ENCODE measurements around the gene RPRD1B. TPM values are rescaled to one million over a fixed set of nuclear protein-coding genes. Genes with fewer than 3 reads are reported as not detected.

Gene RPRD1B
- total and polyA plus RNA-seq, 2 of the 8 experiments (the other 6 are each of a cell fraction or from before 2014, with no cell fraction given), result 10.3 to 20.9 TPM

GRCh38 chr20:38018385-38018784 is 15.2 kb upstream of the RPRD1B start:
- Histone ChIP-seq H3K23me2 (ENCODE audit: low read depth, low read length) (no peaks in the 10 kb centered on the region), H4K5ac (ENCODE audit: insufficient read length, low read depth, low read length) (no peak overlapping the region), H3K27ac (ENCODE audit: low read depth, low read length) (no peak overlapping the region), H2BK12ac (ENCODE audit: low read depth, low read length) (no peak overlapping the region), H2AFZ (ENCODE audit: low read length) (no peak overlapping the region), H2AK5ac (ENCODE audit: low read depth, low read length) (no peak overlapping the region), H3K56ac (replicated peaks; ENCODE audit: insufficient read length, low read depth, low read length) (no peak overlapping the region), H3K9me3 (ENCODE audit: insufficient read depth in 2 of 2, low read depth in 1 of 2, low read length in 1 of 2) (peaks cover 8 to 12% of the 10 kb centered on the region in 2 experiments), H3K27me3 (replicated peaks in 1 of 4; ENCODE audit: control insufficient read depth in 3 of 4, extremely low read depth in 1 of 4, insufficient read depth in 3 of 4, low read length in 3 of 4) (no peaks in the 10 kb centered on the region), H4K8ac (ENCODE audit: extremely low read depth, insufficient read depth, low read length) (no peak overlapping the region), H3K4me3 (ENCODE audit: extremely low read depth in 1 of 4, insufficient read depth in 2 of 4, low read depth in 3 of 4, low read length in 4 of 4) (no peak overlapping the region), H4K20me1 (replicated peaks in 1 of 2; ENCODE audit: control insufficient read depth in 1 of 2, insufficient read depth in 2 of 2, low read length in 2 of 2) (peaks cover 2 to 7% of the 10 kb centered on the region in 2 experiments), H4K91ac (replicated peaks; ENCODE audit: insufficient read length, low read length) (no peak overlapping the region), H3K36me3 (ENCODE audit: control insufficient read depth in 2 of 4, insufficient read depth in 4 of 4, low read length in 3 of 4) (peaks cover 6 to 33% (median 24%) of the 10 kb centered on the region in 4 experiments), H3K18ac (ENCODE audit: extremely low read depth, low read length) (no peak overlapping the region), H2BK15ac (ENCODE audit: low read length) (no peak overlapping the region), H3K4me2 (ENCODE audit: insufficient read depth in 1 of 2, low read depth in 2 of 2, low read length in 2 of 2) (no peak overlapping the region), H3K4ac (replicated peaks; ENCODE audit: insufficient read length, low read depth, low read length) (no peak overlapping the region), H3K79me1 (ENCODE audit: low read depth, low read length) (peaks cover 5% of the 10 kb centered on the region; the same call in 1 of the 2 replicates), H3K4me1 (replicated peaks in 1 of 4; ENCODE audit: control insufficient read depth in 3 of 4, insufficient read depth in 4 of 4, low read length in 3 of 4) (no peaks in the 10 kb centered on the region), H3K23ac (ENCODE audit: insufficient read length) (no peak overlapping the region), H2BK120ac (replicated peaks; ENCODE audit: low read depth, low read length) (no peak overlapping the region), H2BK5ac (ENCODE audit: low read depth, low read length) (no peak overlapping the region), H2BK20ac (ENCODE audit: low read length) (no peak overlapping the region), H3K14ac (ENCODE audit: insufficient read length) (no peak overlapping the region), H3K79me2 (ENCODE audit: control insufficient read depth in 1 of 2, insufficient read depth in 2 of 2, low read length in 2 of 2) (peaks cover 5 to 60% of the 10 kb centered on the region in 2 experiments; a peak in 2 of 4 replicates), H3K9ac (replicated peaks in 1 of 4; ENCODE audit: extremely low read depth in 1 of 4, low read depth in 3 of 4, low read length in 3 of 4) (no peak overlapping the region)
- FAIRE-seq (no peak), DNase-seq (ENCODE audit: low read depth in 1 of 2, low spot score in 2 of 2) (no peak)
- ChIA-PET POLR2A (ENCODE audit: partially characterized antibody) (interaction anchor here (0.9 to 1.2 kb wide), 2 partner anchors 14 to 293 kb away, joined by 3 to 5 read pairs; partner anchors contain the start of genes RPRD1B and TTI1), CTCF (ENCODE audit: partially characterized antibody) (interaction anchor here (1.0 to 1.1 kb wide), 2 partner anchors 10 to 24 kb away, joined by 3 to 4 read pairs; no protein-coding TSS in a partner anchor)
- 96% methylated on average over 2 of the region's 2 CpGs; no CpG with 5 or more reads in 1 of the 2 experiments for WGBS, 2 experiments (ENCODE audit: extremely low coverage in 1 of 2, insufficient coverage in 1 of 2, insufficient read length in 1 of 2, insufficient replicate concordance in 2 of 2, low coverage in 1 of 2, low lambda C conversion rate in 2 of 2, missing lambda C conversion rate in 1 of 2)
- TF ChIP-seq SIRT6 (IDR thresholded peaks at IDR 0.05; ENCODE audit: low read length) (no peak), ATF3 (IDR thresholded peaks at IDR 0.05; ENCODE audit: insufficient read depth, low read depth, low read length) (no peak), E2F6 (IDR thresholded peaks at IDR 0.05) (no peak), GABPA (IDR thresholded peaks at IDR 0.05; ENCODE audit: borderline replicate concordance, insufficient read depth, low read length) (no peak), BACH1 (IDR thresholded peaks at IDR 0.05; ENCODE audit: low read length) (no peak), POU5F1 (IDR thresholded peaks at IDR 0.05; ENCODE audit: low read depth, low read length) (no peak), EGR1 (IDR thresholded peaks at IDR 0.05; ENCODE audit: borderline replicate concordance, low read depth, low read length) (no peak), MAFK (IDR thresholded peaks at IDR 0.05; ENCODE audit: low read depth, low read length) (no peak), TAF1 (IDR thresholded peaks at IDR 0.05; ENCODE audit: low read depth, low read length) (no peak), POLR2AphosphoS5 (IDR thresholded peaks at IDR 0.05; ENCODE audit: low read depth, low read length) (no peak), TEAD4 (IDR thresholded peaks at IDR 0.05; ENCODE audit: low read depth, low read length) (no peak), CHD1 (IDR thresholded peaks at IDR 0.05; ENCODE audit: low read depth, low read length) (no peak), SIN3A (conservative IDR thresholded peaks at IDR 0.05 in 1 of 2, IDR thresholded peaks at IDR 0.05 in 1 of 2; ENCODE audit: low read depth in 1 of 2, low read length in 2 of 2) (no peak), YY1 (IDR thresholded peaks at IDR 0.05; ENCODE audit: low read depth, low read length) (no peak)
